Measurements from ENCODE around the gene PLPP7.
"Not testable (repeated sequence)": the region's sequence is repeated elsewhere in the genome, so short reads cannot be mapped to it uniquely, and the experiment has no call there.

The PLPP7 gene

DNA sequence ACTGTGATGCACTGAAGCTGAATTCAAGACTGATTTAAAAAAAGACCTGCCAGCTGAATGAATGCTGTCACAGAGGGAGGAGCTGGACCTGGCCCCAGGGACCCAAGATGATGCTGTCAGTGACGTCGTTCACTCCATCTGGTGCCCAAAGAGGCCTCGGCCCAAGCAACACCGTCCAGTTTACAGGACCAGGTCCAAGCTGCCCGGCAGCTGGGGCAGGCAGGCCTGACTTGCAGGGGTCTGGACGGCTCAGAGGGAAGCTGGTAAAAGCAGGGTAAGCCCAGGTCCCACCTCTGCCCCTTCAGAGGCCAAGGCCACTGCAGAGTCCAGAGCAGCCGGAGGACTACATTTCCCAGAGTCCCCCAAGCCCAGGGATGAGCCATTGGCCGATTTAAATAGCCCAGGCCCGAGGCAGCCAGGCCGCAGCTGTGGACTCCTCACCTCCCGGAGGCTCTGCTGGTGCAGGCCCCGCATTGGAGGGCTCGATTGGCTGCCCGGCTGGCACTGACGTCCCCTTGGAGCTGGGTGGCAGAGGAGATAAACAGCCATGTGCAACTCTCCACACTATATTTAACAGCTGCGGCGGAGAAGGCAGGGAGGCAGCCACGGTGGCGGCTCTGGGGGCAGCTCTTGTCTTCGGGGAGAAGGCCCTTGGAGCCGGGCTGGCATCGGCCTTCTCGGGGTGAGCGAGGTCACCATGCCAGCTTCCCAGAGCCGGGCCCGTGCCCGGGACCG, at the start of gene PLPP7:
TSS of gene PLPP7 (plus strand) at position 423 of the 735 bp plus-strand sequence. CDS start at position 698, 275 bp downstream.
- no peak for DNase-seq (ENCODE audit: low spot score)

GRCh38 chr9:131240047-131240921, 49.2 kb upstream of the PLPP7 start:
- no peak for DNase-seq (ENCODE audit: low spot score)

- not testable (repeated sequence) for DNase-seq (ENCODE audit: low spot score)
Measured at GRCh38 chr9:131244331-131244730, 45.2 kb upstream of the PLPP7 start.

DNA sequence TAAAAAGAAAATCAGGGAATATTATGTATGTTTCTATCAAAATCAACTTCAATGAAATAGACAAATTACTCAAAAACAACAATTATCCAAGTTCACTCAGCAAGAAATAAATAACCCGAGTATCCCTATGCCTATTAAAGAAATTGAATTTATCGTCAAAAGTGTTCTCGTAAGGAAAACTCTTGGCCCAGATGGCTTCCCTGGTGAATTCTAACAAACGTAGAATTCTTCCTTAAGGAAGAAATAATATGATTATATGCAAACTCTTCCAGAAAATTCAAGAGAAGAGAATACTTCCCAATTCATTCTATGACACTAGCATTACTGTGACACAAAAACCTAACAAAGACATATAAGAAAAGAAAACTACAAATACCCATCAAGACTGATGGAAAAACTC, 42.9 kb upstream of the PLPP7 start:
- DNase-seq (ENCODE audit: low spot score) = no peak

DNA sequence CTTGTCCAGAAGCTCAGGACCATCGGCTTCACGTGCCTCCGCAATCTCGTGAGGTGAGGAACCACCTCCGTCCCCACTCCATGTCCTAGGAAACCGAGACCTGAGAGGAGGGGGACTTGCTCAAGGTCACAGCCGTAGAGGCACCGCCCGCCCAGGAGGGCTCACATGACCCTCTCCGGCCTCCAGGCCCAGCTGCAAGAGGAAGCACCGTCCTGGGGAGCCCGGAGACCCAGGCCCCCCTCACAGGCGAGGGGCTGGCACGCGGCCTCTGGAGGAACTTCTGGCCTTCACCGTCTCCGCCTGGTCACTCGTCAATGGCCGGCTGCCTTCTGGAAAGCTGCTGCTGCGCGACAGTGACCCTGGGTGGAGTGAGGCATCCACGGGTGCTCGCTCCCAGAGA, 37.4 kb upstream of the PLPP7 start:
- DNase-seq (ENCODE audit: low spot score) = no peak

DNA sequence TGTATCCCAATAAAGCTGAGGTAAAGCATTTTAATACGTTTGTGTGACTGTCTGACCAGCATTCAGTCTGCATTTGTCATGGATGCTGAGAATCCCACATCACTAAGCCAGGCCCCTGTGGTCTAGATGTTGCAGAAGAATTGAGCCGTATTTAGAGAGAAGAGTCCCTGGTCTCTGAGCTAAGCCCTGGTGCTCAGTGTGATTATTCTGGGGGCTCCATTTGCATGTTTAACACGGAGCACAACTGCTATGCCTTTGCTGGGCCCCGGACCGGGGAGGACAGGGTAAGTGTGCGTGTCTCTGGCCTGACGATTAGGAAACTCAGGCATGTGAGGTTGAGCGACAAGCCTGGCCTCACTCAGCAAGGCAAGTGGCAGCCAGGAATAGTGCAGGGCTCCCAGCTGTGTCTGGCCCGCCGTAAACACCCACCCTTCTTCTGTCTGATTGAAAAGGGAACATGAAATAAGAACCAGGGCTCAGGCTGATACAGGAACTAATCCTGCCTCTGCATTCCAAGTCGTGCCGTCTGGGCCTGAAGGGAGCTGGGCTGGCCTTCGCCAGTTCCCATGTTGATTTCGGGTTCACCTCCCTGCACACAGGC, 35.5 kb upstream of the PLPP7 start:
- DNase-seq (ENCODE audit: low spot score) = no peak

- DNase-seq (ENCODE audit: low spot score) = no peak
Measured at GRCh38 chr9:131254626-131255025, 34.9 kb upstream of the PLPP7 start.

DNA sequence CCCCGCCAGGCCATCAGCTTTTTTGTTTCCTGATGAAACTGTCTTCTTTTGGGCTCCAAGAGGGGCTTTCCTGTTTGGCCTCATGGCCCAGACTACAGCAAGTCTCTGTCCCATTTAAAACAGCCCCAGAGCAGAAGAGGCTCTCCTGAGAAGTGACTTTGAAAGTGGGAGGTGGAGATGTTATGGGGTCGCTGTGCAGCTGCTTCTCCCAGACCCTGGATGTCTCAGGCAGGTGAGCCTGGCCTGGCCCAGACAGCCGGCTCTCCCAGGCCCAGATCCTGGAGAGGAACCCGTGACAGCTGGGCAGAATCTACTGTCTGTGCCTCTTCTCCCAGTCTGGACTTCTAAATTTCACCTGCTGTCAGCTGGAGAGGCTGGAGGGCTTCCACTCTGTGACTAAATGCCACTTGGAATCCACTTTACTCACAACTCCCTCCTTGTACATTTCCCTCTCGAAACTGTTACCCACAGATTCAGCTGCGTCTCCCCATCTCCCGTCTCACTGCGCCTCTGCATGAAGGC, 33.8 kb upstream of the PLPP7 start:
- DNase-seq (ENCODE audit: low spot score) = no peak

DNA sequence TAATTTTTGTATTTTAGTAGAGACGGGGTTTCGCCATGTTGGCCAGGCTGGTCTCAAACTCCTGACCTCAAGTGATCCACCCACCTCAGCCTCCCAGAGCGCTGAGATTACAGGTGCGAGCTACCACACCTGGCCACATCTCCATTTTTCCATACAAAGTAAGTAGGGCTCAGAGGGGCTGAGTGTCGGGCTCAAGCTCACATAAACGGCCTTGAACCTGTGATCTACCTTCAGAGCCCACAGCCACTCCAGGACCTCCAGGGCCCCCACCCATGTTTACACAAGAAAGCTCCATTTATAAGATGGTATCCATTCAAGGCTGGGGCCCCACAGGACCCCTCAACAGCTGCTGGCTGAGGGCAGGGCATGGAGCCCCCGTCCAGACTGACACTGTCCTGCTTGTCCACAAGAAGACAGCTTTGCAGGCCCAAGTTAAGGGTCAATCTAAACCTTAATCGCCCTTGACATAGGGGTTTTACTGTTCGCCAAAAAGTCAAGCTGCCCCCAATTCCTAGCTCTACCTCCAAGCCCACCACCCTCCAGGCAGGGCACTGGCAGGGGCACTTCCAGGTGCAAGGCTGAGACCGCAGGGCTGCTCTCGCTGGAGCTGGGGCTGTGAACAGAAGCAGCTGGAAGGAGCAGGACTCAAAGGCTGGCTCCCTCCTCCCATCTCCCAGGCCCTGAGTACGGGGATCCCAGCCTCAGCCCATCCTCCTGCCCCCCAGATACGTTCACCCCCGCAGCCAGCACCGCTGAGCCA, 32.1 kb upstream of the PLPP7 start:
- DNase-seq (ENCODE audit: low spot score) = no peak

- no peak for DNase-seq (ENCODE audit: low spot score)
Measured at GRCh38 chr9:131258186-131258585, 31.3 kb upstream of the PLPP7 start.

DNA sequence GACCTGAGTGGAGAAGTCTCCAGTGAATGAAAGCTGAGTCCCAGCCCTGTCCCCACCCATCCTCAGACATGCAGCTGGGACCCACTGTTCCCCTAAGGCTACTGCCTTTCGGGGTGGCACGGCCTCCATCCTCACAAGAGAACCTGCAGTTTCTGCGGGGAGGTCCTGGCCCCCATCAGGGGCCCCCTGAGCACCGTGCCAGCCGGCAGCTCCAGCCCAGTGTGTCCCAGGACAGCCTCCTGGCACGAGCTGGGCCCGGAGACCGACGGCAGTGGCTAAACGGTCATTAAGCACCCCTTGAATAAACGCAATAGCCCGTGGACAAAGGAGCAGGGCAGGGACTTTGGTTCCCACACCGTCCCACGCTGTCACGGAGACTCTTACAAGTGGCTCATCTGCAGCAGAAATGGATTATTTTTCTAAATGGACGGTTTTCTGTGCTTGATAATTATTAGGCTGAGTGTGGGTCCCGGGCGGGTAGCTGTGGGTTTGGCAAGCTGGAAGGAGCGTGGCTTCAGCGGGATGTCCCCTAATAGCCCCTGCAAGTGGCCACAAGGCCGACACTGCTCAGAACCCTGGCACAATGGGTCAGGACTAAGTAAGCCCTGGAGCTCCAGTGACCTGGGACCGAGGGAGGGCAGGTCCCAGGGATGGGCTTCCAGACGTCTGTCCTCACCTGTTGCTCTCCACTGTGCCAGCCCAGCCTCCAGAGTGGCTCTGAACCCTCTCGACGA, 30.7 kb upstream of the PLPP7 start:
- DNase-seq (ENCODE audit: low spot score) = no peak

- no peak for DNase-seq (ENCODE audit: low spot score)
Measured at GRCh38 chr9:131259432-131259898, 30.1 kb upstream of the PLPP7 start.

DNA sequence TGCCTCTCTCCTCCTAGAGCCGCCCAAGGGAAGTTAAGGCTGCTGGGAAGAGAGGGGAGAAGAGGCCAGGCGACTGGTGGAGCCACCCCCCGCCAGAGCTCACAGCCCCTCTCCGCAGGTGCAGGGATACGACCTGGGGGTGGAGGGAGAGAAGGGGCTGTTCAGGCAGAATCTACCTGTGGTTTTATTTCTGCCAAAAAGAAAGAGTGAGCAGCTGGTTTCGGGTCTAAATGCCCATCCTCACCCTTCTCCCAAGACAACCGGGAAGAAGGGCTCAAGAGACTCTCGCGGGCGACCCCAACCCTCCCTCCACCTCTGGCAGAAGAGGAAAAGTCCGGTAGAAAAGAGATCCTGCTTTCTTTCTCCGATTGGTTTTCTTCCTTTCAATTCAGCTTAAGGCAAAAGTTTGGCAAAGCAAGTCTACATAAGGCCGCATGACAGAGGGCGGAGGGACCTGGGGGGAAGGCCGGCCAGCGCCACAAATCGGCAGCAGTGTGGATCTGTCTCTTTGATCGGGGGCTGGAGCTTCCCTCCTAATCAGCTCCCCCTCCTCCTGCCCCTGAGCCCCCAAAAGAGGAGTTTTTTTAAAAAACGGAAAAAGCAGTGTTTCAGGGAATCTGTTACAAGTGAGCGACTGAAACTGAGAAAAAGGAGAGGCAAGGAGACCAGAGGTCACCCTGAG, 29.5 kb upstream of the PLPP7 start:
- no peak for DNase-seq (ENCODE audit: low spot score)

GRCh38 chr9:131260751-131261452, 28.6 kb upstream of the PLPP7 start:
- DNase-seq (ENCODE audit: low spot score) = no peak

DNA sequence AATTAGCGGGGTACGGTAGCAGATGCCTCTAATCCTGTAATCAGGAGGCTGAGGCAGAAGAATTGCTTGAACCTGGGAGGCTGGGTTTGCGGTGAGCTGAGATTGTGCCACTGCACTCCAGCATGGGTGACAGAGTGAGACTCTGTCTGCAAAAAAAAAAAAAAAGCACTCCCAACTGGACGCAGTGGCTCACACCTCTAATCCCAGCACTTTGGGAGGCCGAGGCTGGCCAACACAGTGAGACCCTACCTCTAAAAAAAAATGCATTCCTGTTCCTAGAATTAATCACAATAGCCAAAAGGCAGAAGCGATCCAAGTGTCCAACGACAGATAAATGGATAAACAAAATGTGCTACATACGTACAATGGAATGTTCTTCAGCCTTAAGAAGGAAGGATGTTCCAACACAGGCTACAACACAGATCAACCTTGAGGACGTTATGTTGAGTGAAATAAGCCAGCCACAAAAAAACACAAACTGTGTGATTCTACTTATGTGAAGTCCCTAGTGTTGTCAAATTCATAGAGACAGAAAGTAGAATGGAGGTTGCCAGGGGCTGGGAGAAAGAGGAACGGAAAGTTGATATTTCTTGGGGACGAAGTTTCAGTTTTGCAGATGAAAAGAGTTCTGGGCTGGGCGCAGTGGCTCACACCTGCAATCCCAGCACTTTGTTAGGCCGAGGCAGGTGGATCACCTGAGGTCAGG, 27.0 kb upstream of the PLPP7 start:
- DNase-seq (ENCODE audit: low spot score) = no peak

GRCh38 chr9:131263033-131263343, 26.5 kb upstream of the PLPP7 start:
- DNase-seq (ENCODE audit: low spot score) = not testable (repeated sequence)

- DNase-seq (ENCODE audit: low spot score) = no peak
Measured at GRCh38 chr9:131263701-131264100, 25.8 kb upstream of the PLPP7 start.

DNA sequence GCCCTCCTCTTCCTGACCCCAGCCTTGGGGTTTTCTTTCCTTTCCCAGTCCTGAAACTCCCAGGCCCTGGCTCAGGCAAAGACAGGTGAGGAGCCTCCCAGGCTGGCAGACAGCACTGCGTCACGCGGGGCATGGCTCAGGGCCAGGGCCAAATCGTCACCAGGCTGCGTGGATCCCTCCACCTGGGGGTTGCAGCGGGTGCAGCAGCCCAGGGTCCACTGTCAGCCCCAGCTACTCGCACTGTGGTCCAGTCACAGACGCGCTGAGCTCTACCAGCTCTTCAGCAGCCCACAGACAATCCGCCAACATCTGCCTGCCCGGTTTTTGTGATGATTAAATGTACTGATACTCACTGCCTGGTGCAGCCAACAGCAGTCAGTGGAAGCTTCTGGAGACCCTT, 25.3 kb upstream of the PLPP7 start:
- DNase-seq (ENCODE audit: low spot score) = no peak

Measured in hematopoietic multipotent progenitor cell treated with erythropoietin and hydrocortisone succinate and interleukin-3 and kit ligand, for 15 days (in vitro differentiated cells).